ENCODE results near the gene MRPS6.

The MRPS6 gene

DNA sequence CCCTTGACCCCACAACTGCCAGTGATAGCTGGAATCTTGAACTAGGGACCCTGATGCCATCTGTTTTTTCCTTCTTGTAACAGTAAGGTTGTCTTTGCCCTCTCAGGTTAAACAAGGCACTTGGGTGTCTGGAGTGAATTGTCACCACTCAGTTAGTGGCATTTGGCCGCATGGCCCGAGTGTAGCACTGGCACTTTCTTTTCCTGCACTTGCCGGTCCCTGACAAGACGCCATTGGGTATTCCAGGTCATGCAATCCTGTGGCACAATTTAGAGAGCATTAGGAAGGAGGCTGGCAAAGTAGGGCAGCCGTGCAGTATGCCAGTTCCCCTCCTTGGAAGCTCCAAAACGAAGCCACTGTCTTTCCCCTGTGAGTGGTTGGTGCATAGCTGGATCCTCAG is 70.8 kb downstream of the MRPS6 start:
- no peaks in the 10 kb centered on the region for H3K4me1 ChIP-seq (ENCODE audit: low read depth, poor library complexity, severe bottlenecking)
- no peaks in the 10 kb centered on the region for H3K36me3 ChIP-seq (ENCODE audit: insufficient read depth)
- H4K20me1 ChIP-seq (ENCODE audit: insufficient read depth) = no peaks in the 10 kb centered on the region
- H2AFZ ChIP-seq (ENCODE audit: low read depth) = no peak overlapping the region
- H3K4me2 ChIP-seq = no peak overlapping the region
- H3K27ac ChIP-seq = no peak overlapping the region
- TF ChIP-seq, protein P1, sequence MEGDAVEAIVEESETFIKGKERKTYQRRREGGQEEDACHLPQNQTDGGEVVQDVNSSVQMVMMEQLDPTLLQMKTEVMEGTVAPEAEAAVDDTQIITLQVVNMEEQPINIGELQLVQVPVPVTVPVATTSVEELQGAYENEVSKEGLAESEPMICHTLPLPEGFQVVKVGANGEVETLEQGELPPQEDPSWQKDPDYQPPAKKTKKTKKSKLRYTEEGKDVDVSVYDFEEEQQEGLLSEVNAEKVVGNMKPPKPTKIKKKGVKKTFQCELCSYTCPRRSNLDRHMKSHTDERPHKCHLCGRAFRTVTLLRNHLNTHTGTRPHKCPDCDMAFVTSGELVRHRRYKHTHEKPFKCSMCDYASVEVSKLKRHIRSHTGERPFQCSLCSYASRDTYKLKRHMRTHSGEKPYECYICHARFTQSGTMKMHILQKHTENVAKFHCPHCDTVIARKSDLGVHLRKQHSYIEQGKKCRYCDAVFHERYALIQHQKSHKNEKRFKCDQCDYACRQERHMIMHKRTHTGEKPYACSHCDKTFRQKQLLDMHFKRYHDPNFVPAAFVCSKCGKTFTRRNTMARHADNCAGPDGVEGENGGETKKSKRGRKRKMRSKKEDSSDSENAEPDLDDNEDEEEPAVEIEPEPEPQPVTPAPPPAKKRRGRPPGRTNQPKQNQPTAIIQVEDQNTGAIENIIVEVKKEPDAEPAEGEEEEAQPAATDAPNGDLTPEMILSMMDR (conservative IDR thresholded peaks at IDR 0.05; ENCODE audit: low read depth, low read length) = no peak
- H3K9ac ChIP-seq = no peak overlapping the region
- H3K4me3 ChIP-seq (IDR thresholded peaks at IDR 0.05; ENCODE audit: insufficient read depth, low read depth, low read length) = no peak overlapping the region
- H3K27me3 ChIP-seq (ENCODE audit: insufficient read depth, low read depth) = no peaks in the 10 kb centered on the region
- H3K79me2 ChIP-seq (ENCODE audit: insufficient read depth, low read depth) = peaks cover 10% of the 10 kb centered on the region; the same call in 1 of the 2 replicates

DNA sequence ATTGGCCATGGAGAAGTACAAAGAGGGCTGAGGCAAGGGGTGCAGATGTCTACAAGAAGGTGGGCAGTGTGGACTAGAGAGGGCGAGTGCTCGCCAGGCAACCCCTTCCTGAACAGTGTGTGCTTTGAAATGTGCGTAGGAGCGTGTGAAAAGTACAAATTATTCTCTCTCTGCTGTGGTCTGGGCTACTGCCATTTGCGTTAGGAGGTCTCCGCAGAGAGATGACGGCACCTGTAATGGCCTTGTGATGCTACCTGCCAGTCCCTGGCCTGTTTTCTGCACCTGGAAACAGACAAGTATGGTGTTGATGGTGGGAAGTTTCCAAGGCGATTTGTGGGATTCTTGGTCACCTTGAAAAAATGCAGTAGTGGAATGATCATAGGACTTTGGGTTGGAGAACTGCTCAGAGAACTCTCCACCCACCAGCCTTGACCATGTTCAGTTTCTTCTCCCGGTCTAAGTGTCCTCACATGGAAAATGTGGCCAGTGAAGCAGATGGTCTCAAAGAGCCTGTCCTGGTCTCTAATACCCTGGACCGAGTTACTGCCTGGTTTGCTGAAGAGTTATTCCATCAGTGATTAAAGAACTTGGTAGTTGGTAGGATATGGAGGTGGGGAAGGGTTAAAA is 74.5 kb downstream of the MRPS6 start:
- TF ChIP-seq, protein P1 (conservative IDR thresholded peaks at IDR 0.05; ENCODE audit: low read depth, low read length) = no peak
- Histone ChIP-seq H3K36me3 (ENCODE audit: insufficient read depth) (no peaks in the 10 kb centered on the region), H4K20me1 (ENCODE audit: insufficient read depth) (no peaks in the 10 kb centered on the region)

DNA sequence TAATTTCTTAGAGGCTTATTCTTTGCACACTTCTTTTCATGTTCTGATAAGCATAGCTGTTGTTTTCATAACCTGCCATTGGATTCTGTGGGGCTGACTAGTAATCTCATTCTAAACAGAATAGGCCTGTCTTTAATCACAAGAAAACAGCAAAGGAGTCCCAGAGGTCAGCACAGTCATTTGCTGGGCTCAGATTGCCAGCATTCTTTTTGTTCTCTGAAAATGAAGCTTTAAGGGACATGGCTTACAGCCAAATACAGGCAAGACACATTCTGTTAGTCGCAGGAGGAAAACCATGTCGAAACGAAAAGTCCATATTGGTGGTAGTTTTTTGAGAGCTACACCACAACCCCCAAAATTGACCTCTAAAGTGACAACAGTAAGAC is 75.0 kb downstream of the MRPS6 start:
- Histone ChIP-seq H3K27me3 (ENCODE audit: insufficient read depth, low read depth) (no peaks in the 10 kb centered on the region), H3K9ac (no peak overlapping the region), H4K20me1 (ENCODE audit: insufficient read depth) (no peaks in the 10 kb centered on the region), H3K79me2 (ENCODE audit: insufficient read depth, low read depth) (no peaks in the 10 kb centered on the region), H3K4me3 (IDR thresholded peaks at IDR 0.05; ENCODE audit: insufficient read depth, low read depth, low read length) (no peak overlapping the region), H3K27ac (no peak overlapping the region), H3K36me3 (ENCODE audit: insufficient read depth) (no peaks in the 10 kb centered on the region), H3K4me2 (no peak overlapping the region), H3K4me1 (ENCODE audit: low read depth, poor library complexity, severe bottlenecking) (no peaks in the 10 kb centered on the region), H2AFZ (ENCODE audit: low read depth) (no peak overlapping the region)
- TF ChIP-seq, protein P1 (conservative IDR thresholded peaks at IDR 0.05; ENCODE audit: low read depth, low read length) = no peak

More for the DNA sequence above, 74.5 kb downstream of the MRPS6 start:
- Histone ChIP-seq H3K4me3 (IDR thresholded peaks at IDR 0.05; ENCODE audit: insufficient read depth, low read depth, low read length) (no peak overlapping the region), H3K9ac (no peak overlapping the region), H2AFZ (ENCODE audit: low read depth) (no peak overlapping the region), H3K4me2 (no peak overlapping the region), H3K27me3 (ENCODE audit: insufficient read depth, low read depth) (no peaks in the 10 kb centered on the region), H3K79me2 (ENCODE audit: insufficient read depth, low read depth) (no peaks in the 10 kb centered on the region), H3K4me1 (ENCODE audit: low read depth, poor library complexity, severe bottlenecking) (no peaks in the 10 kb centered on the region), H3K27ac (no peak overlapping the region)

DNA sequence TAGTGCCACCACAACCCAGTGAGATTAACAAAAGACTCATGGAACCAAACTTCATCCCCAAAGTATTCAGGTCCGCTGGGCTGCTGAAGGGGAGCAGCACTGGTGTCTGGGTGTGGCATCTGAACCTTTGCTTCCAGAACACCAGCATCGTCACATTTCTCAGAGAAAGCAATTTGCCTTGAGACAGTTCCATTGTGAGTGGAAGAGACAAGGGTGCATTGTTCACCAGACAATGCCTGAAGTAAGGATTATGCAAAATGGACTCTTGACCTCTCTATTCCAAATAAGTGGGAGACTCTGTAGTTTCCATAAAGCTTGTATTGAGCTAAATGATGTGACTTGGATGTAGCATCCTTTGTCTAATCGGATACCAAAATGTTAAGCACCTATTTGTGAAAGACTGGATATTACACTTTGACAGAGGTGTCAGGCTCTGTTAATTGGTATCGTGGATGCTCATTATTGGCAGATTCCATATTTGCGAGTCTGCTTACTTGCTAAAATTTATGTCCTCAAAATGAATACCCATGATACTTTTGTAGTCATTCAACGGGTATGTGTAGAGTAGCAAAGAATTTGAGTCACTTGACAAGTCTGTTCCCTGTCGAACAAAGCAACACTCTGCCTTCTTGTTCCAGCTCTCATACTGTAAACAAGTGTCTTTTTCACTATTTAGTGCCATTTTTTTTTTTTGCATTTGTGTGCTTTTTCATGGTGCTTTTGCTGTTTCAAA is 75.6 kb downstream of the MRPS6 start:
- no peak overlapping the region for H3K9ac ChIP-seq
- no peak overlapping the region for H3K4me2 ChIP-seq
- no peaks in the 10 kb centered on the region for H3K4me1 ChIP-seq (ENCODE audit: low read depth, poor library complexity, severe bottlenecking)
- H2AFZ ChIP-seq (ENCODE audit: low read depth) = no peak overlapping the region
- no peak overlapping the region for H3K4me3 ChIP-seq (IDR thresholded peaks at IDR 0.05; ENCODE audit: insufficient read depth, low read depth, low read length)
- no peaks in the 10 kb centered on the region for H4K20me1 ChIP-seq (ENCODE audit: insufficient read depth)
- H3K27me3 ChIP-seq (ENCODE audit: insufficient read depth, low read depth) = no peaks in the 10 kb centered on the region
- TF ChIP-seq, protein P1 (conservative IDR thresholded peaks at IDR 0.05; ENCODE audit: low read depth, low read length) = no peak
- no peaks in the 10 kb centered on the region for H3K79me2 ChIP-seq (ENCODE audit: insufficient read depth, low read depth)
- no peak overlapping the region for H3K27ac ChIP-seq
- no peaks in the 10 kb centered on the region for H3K36me3 ChIP-seq (ENCODE audit: insufficient read depth)

Measured in KMS-11 (cell line).